OCI-LY1 (cell line): Measurements from ENCODE around the gene AMELX.

Experiments used
- H2AFZ ChIP-seq: fragments of 200-600 bp; sonication (generic), shearing (Covaris generic); 2 replicates; pipeline ENCODE4 v1.6.0; 2014; ENCODE audit warnings: antibody characterized with exemption, mild to moderate bottlenecking, low read length
- H3F3A ChIP-seq: fragments of 200-600 bp; sonication (generic), shearing (Covaris generic); 2 replicates; pipeline ENCODE4 v1.6.0; 2014; ENCODE audit warnings: mild to moderate bottlenecking, antibody characterized with exemption, low read length, moderate library complexity; ENCODE audit not compliant: insufficient read depth
- H3K27ac ChIP-seq: fragments of 200-600 bp; sonication (generic); 2 replicates; pipeline ENCODE4 v1.5.1; 2014; ENCODE audit warnings: low read length, mixed run types, mild to moderate bottlenecking, low read depth; ENCODE audit not compliant: poor library complexity, severe bottlenecking
- H3K27me3 ChIP-seq: fragments of 200-600 bp; sonication (generic); 2 replicates; pipeline ENCODE4 v1.6.0; 2014; ENCODE audit warnings: antibody characterized with exemption, mild to moderate bottlenecking, low read length, moderate library complexity; ENCODE audit not compliant: insufficient read depth
- H3K36me3 ChIP-seq: fragments of 200-600 bp; sonication (generic); 2 replicates; pipeline ENCODE4 v1.6.1; 2014; ENCODE audit warnings: mild to moderate bottlenecking, antibody characterized with exemption, low read length, moderate library complexity, mixed read lengths; ENCODE audit not compliant: insufficient read depth
- H3K4me1 ChIP-seq: fragments of 200-600 bp; sonication (generic); 2 replicates; pipeline ENCODE4 v1.5.1; 2014; ENCODE audit warnings: mild to moderate bottlenecking, low read length, moderate library complexity; ENCODE audit not compliant: insufficient read depth, severe bottlenecking
- H3K4me2 ChIP-seq: fragments of 200-600 bp; sonication (generic), shearing (Covaris generic); 2 replicates; pipeline ENCODE4 v1.6.1; 2014; ENCODE audit warnings: low read length
- H3K4me3 ChIP-seq: fragments of 200-600 bp; sonication (generic); 2 replicates; pipeline ENCODE4 v1.5.1; 2014; ENCODE audit warnings: low read length, low read depth, mild to moderate bottlenecking, mixed read lengths; ENCODE audit not compliant: poor library complexity, severe bottlenecking
- H3K79me2 ChIP-seq: fragments of 200-600 bp; shearing (Covaris generic); 2 replicates; pipeline ENCODE4 v1.6.1; 2016; ENCODE audit warnings: mixed run types, low read length, mixed read lengths; ENCODE audit not compliant: insufficient read depth
- H3K9ac ChIP-seq: fragments of 200-600 bp; sonication (generic), shearing (Covaris generic); 2 replicates; pipeline ENCODE4 v1.6.1; 2014; ENCODE audit warnings: mild to moderate bottlenecking, low read length, mixed read lengths
- H3K9me2 ChIP-seq: fragments of 200-600 bp; sonication (generic), shearing (Covaris generic); 2 replicates; pipeline ENCODE4 v1.6.1; 2014; ENCODE audit warnings: low read depth, mild to moderate bottlenecking, low read length, mixed read lengths
- H3K9me3 ChIP-seq: fragments of 200-600 bp; shearing (Covaris generic); 2 replicates; pipeline ENCODE4 v1.6.1; 2014; ENCODE audit warnings: low read length, mixed read lengths
- H4K20me1 ChIP-seq: fragments of 200-600 bp; sonication (generic), shearing (Covaris generic); 2 replicates; pipeline ENCODE4 v1.6.0; 2016; ENCODE audit warnings: mild to moderate bottlenecking, low read length; ENCODE audit not compliant: insufficient read depth
- CTCF ChIP-seq: fragments of 200-600 bp; sonication (generic), shearing (Covaris generic); IDR thresholded peaks from 2 replicates; pipeline ENCODE4 v1.5.1; 2017; ENCODE audit warnings: mild to moderate bottlenecking, antibody characterized with exemption, low read length, moderate library complexity, mixed read lengths
- EZH2 ChIP-seq: fragments of 200-600 bp; sonication (generic), shearing (Covaris generic); IDR thresholded peaks from 2 replicates; pipeline ENCODE4 v1.8.0; 2017; ENCODE audit warnings: borderline replicate concordance, mixed run types, mild to moderate bottlenecking, antibody characterized with exemption, low read length, moderate library complexity, mixed read lengths

Gene AMELX

DNA sequence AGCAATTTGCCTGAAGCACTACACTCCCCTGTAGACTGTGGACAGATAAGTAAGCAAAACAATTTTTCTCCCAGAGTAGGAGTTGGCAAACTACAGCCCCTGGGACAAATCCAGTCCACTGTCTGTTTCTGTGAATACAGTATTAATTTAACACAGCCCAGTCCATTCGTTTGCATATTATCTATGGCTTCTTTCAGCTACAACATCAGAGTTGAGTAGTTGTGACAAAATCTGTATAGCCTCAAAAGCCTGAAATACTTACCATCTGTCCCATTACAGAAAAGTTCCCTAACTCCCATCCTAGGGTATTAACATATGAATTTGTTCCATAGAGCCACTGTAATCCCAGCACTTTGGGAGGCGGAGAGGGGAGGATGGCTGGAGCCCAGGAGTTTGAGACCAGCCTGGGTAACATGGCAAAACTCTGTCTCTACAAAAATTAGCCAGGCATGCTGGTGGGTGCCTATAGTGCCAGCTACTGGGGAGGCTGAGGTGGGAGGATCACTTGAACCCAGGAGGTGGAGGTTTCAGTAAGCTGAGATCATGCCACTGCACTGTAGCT is 53.0 kb downstream of the AMELX start:
- H3K27me3 ChIP-seq, result no peaks in the 10 kb centered on the region
- peaks cover 20% of the 10 kb centered on the region for H3K4me1 ChIP-seq
- no peaks in the 10 kb centered on the region for H3F3A ChIP-seq
- H3K27ac ChIP-seq, result no peak overlapping the region
- H3K79me2 ChIP-seq, result no peaks in the 10 kb centered on the region
- H3K4me3 ChIP-seq, result no peak overlapping the region
- H2AFZ ChIP-seq, result no peak overlapping the region
- H4K20me1 ChIP-seq, result no peaks in the 10 kb centered on the region
- no peaks in the 10 kb centered on the region for H3K9me2 ChIP-seq
- TF ChIP-seq CTCF, result no peak
- TF ChIP-seq EZH2, result no peak
- no peak overlapping the region for H3K4me2 ChIP-seq
- H3K36me3 ChIP-seq, result no peaks in the 10 kb centered on the region
- no peak overlapping the region for H3K9ac ChIP-seq
- H3K9me3 ChIP-seq, result no peaks in the 10 kb centered on the region

- Histone ChIP-seq H3K4me3 (no peak overlapping the region), H4K20me1 (no peaks in the 10 kb centered on the region), H3K9ac (no peak overlapping the region), H3K27me3 (no peaks in the 10 kb centered on the region), H3K4me1 (peaks cover 14% of the 10 kb centered on the region), H3K9me2 (no peaks in the 10 kb centered on the region), H2AFZ (no peak overlapping the region), H3K27ac (no peak overlapping the region), H3K9me3 (no peaks in the 10 kb centered on the region), H3K4me2 (no peak overlapping the region), H3F3A (no peaks in the 10 kb centered on the region), H3K79me2 (no peaks in the 10 kb centered on the region), H3K36me3 (no peaks in the 10 kb centered on the region)
- TF ChIP-seq CTCF (no peak), EZH2 (no peak)
These were observed 54.1 kb downstream of the AMELX start for GRCh38 chrX:11347300-11347699.

- Histone ChIP-seq H3K4me2 (no peak overlapping the region), H3K79me2 (no peaks in the 10 kb centered on the region), H3F3A (no peaks in the 10 kb centered on the region), H3K27me3 (no peaks in the 10 kb centered on the region), H3K4me1 (peaks cover 14% of the 10 kb centered on the region), H2AFZ (no peak overlapping the region), H3K4me3 (no peak overlapping the region), H4K20me1 (no peaks in the 10 kb centered on the region), H3K27ac (no peak overlapping the region), H3K9ac (no peak overlapping the region), H3K9me2 (no peaks in the 10 kb centered on the region), H3K9me3 (no peaks in the 10 kb centered on the region), H3K36me3 (no peaks in the 10 kb centered on the region)
- no peak for TF ChIP-seq CTCF
- TF ChIP-seq EZH2, result no peak
These were observed 55.8 kb downstream of the AMELX start for GRCh38 chrX:11349020-11349419.
